GM19351 (cell line): ENCODE measurements around the gene CPNE8.

Experiments
- ATAC-seq: cut with Tn5 transposase; IDR thresholded peaks from one replicate; pipeline ENCODE4 v1.9.1; 2021; ENCODE audit warnings: mild to moderate bottlenecking, moderate library complexity; ENCODE audit not compliant: unreplicated experiment

Gene CPNE8

DNA sequence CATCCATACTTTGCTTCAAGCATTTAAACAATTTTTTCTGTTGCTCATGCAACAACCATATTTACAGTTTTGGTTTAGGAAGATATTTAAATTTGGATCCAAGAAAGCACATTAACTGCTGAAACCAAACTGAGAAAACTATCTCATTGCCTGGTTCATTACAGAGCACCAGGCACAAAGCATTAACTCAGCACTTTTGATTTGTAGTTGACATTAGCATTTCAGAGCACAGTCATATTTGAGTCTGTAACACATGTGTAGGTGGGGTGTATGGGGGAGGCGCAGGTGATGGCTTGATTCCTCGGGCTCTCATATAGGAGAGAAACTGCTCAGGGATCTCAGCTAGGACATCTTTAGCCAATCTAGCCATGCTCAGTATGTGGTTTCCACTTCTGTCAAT is 251.7 kb downstream of the CPNE8 start:
- no peak for ATAC-seq

DNA sequence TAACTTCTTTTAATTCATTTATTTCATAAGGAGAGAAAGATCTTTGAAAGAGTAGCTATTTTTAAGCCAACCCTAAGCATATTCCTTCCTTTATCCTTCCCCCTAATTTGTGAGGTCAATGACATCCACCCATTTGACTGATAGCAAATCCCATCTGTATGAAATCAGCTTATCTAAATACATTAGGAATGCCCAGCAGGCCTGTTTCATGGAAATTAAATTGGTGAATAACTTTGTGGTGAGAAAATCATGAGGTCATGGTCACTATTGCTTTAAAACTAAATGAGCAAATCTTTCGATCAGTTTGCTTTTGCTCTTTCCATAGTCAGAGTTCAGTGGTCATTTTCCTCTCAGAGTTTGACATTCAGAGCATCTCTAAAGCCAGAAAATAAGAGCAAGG is 256.6 kb downstream of the CPNE8 start:
- no peak for ATAC-seq

DNA sequence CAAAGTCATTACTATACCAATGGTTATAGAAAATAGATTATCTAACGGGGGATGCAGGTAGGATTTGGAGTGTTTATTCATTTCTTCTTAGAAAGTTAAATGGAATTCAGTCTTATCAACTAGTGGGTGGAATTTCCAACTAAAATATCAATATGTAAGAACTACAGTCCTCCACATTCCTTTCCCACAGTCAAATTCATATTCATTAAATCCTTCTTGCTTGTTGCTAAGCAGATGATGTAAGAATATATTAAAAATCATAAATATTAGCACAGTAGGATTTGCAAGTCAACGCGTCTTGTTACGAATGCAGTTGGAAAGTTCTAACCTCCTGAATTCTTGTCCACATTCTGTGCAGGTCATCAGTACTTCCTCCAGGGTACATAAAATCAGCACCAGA is 259.2 kb downstream of the CPNE8 start:
- ATAC-seq: no peak

DNA sequence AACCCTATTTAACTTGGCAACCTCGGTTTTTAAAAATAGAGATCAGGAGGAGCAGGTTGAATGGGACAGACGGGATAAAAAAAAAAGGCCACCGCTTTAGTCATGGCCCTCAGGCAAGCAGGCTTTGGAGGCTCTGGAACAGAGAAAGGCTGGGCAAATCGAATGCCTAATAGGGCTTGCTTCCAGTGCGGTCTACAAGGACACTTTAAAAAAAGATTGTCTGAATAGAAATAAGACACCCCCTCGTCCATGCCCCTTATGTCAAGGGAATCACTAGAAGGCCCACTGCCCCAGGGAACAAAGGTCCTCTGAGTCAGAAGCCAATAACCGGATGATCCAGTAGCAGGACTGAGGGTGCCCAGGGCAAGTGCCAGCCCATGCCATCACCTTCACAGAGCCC is 265.8 kb downstream of the CPNE8 start:
- no peak for ATAC-seq

DNA sequence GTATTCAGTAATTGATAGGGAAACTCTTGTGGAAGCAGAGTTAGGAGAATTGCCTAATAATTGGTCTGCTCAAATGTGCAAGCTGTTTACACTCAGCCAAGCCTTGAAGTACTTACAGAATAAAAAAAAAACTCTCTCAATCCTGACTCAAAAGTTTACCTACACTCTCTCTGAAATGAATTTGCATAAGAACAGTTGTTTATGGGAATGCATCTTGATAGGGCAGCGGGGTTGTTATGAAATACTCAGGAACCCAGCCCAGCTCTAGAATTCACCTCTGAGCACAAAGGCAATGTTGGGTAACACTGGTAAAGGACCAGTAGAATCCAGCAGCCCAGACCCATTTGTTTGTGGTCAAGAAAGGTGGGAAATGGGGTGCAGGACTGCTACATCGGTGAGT is 267.0 kb downstream of the CPNE8 start:
- ATAC-seq: no peak

DNA sequence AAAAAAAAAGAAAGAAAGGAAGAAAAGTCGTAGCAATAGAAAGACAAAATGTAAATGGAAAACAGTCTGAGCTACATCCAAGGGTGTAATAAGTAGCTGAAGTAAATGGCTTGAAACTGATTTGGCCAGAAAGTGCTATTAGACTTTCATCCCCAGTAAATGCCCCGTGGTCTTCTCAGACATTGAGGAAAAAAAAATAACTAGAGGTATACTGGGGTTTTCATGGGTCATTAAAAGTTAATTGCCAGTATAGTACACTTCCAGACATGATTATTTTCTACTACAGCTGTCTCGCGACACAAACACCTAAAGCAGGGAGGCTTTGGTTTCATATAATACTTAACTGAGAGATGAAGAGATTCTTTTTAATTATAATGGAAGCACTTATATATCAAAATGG is 271.9 kb downstream of the CPNE8 start:
- no peak for ATAC-seq

DNA sequence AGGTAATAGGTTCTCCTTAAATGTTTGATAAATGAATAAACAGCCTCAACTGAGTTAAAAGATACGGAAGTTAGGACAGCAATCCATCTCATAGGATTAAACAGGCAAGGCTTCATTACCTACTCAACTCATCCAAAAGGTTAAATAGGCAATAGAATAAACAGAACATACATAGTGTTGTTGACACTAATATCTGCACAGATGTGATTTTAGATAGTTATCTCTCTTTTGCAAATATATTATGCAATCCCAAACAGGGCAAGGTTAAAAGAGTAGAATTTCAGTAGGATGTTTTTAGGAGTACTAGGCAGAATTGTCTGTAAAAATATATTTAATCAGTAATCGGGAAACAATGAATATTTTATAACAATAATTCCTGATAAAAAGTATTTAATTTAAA is 276.3 kb downstream of the CPNE8 start:
- ATAC-seq: no peak

DNA sequence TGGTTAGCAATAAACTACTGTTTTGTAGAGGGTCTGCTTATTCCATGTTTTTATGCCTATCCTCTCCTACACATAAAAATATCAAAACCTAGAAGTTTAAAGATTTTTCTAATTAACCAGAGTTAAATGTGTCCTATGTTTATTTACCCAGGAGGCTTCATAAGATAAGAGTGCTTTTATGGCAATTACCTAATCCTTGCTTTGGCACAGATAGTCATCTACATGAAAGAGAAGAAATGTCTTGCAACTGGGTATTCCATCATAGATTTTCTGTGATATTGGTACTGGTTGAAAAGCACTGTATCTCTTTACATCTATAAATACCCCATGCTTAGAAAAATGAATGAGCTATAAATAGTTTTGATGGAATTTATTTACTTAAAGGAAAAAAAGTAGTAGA is 277.1 kb downstream of the CPNE8 start:
- no peak for ATAC-seq

DNA sequence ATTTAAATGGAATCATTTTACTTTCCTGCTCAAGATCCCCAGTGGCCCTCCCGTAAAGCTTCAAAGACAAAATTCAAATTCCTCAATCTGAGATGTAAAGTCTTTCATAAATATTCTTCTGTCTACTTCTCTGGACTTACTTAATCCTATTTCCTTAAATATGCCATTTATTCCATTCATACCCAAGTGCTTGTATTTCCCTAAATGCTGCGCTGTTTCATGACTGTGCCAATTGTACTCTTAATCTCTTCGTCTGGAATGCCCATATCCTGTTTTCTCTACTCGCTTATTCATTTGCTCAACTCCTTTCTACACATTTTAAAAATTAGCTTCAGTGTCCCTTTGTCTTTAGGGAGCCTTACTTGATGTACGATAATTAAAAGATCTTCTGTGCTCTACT is 280.1 kb downstream of the CPNE8 start:
- ATAC-seq: no peak

DNA sequence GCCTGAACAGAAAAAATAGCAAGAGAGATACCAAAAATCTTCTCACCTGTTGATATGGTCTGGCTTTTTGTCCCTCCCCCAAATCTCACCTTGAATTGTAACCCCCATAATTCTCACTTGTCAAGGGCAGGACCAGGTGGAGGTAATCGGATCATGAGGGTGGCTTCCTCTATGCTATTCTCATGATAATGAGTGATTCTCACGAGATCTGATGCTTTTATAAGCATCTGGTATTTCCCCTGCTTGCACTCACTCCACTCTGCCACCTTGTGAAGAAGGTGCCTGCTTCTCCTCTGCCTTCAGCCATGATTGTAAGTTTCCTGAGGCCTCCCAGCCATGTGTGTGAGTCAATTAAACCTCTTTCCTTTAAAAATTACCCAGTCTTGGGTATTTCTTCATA is 291.2 kb downstream of the CPNE8 start:
- no peak for ATAC-seq

DNA sequence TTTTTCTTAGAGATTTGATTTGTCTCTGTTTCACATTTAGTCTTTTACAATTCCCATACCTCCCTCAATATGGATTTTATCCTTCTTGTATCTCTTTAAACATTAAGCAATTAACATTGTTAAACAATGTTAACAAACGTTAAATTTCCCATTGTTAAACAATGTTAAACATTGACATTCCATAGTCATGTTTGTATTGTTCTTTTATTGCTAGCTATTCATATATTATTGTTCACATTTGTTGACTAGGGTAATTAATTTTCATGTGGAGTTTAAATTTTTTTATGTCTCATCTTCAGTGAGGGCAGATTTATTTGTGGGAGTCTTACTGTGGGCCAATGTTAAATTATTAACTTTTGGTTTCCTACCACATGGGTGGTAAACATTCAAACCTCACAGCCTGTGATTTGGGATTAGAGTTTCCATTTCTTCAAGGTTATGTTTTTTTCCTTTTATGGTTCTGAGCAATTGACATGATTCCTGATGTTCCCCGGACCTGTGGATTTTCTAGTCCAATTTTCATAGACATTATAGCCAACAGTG is 294.5 kb downstream of the CPNE8 start:
- no peak for ATAC-seq

DNA sequence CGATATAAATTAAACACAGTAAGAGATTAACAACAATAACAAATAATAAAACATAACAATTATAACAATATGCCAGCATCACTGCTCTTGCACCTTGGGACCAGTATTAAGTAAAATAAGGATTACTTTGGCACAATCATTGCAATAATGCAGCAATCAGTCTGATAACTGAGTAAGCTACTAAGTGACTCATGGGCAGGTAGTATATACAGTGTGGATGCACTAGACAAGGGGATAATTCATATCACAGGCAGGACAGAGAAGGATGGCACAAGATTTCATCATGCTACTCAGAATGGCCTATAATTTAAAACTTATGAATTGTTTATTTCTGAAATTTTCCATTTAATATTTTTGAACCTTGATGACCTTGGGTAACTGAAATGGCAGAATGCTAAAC is 298.1 kb downstream of the CPNE8 start:
- no peak for ATAC-seq
